Stimulated activated CD8-positive, alpha-beta memory T cell treated with anti-CD3 and anti-CD28 coated beads, Interleukin-2, amount 100 ng/mL, for 1 hour (primary cell): ENCODE results near the gene GPR137.
A peak's percentile ranks its signal among the peaks of the same experiment; 100 is the strongest.
"Not testable (repeated sequence)": the region's sequence is repeated elsewhere in the genome, so short reads cannot be mapped to it uniquely, and the experiment has no call there.

ENCODE experiments used
- DNase-seq, 2 donors: peaks; one replicate each; pipeline ENCODE4 v3.0.0-alpha.2; 2020; ENCODE audit warnings: low read depth in 2 of 2

GPR137 gene

DNA sequence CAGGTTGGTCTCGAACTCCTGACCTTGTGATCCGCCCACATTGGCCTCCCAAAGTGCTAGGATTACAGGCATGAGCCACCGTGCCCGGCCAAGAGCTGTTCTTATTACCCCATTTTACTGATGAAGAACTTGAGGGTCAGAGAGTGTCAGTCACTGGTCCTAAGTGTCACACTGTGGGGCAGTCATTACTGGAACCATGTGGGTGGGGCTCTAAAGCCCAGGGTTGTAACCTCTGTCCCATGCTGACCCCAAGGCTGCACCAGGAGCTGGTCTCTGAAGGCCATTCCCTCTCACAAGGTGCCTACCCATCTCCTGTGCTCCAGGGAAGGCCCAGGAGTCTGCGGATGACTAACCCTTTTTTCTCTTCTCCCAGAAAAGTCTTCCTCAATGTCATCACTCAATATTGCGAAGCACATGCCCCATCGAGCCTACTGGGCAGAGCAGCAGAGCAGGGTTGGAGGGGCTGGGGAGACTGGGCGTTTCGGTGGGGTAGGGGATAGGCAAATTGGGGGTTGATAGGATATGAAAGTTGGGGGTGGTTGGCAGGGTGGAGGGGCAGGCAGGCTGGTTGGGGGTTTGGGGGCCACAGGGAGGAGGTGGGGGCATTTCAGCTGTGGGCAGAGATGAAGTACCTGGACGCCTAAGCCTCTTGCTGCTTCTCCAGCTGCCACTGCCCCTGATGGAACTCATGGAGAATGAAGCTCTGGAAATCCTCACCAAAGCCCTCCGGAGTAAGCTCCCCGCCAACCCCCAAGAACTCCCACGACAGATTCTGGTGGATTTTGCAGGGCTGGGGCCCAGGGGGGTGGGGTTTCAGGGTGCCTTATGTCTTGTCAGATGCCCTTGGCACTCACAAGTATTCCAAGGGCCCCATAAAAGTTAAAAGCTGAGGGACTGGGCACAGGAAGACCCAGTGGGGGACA, 17.7 kb downstream of the GPR137 start:
- no peak for DNase-seq

DNA sequence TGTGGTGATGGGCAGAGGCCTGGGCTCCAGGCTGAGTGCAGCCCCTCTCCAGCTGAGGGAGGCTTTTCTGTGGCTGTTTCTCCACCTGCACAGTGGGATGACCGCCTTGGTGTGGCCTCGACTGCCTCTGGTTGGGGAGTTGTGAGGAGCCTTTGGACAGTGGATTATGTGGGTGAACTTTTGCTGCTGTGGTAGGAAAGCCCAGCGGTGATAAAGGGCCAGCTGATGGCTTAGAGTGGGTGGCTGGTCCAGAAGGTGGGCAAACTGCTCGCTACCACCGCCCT, 18.3 kb downstream of the GPR137 start:
- DNase-seq, result no peak

DNA sequence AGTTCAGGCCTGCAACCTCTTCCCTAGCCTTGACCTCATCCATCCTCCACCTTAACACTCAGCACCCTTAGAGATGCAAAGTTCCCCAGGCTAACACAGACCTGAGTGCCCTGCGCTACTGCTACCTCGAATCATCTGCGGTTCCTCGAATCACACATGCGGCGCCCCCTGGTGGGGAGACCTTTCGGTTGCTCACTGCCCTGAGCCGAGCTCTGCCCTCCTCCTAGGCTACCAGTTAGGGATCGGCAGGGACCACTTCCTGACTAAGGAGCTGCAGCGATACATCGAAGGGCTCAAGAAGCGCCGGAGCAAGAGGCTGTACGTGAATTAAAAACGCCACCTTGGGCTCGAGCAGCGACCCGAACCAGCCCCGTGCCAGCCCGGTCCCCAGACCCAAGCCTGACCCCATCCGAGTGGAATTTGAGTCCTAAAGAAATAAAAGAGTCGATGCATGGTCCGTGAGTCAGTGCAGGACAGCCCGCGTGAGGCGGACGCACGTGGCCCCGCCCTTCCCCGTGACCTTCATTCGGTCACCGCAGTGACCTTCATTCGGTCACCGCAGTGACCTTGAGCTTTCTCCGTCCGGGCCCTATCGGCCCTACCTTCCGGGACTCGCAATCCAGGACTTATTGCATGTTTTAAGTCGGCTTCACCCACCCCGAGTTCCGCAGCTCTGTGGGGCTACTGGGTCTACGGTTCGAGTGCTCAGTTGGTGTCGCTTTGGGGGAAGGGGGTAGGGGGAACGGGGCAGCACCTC, 18.8 kb downstream of the GPR137 start:
- peak; percentile 88 to 92 for DNase-seq

DNA sequence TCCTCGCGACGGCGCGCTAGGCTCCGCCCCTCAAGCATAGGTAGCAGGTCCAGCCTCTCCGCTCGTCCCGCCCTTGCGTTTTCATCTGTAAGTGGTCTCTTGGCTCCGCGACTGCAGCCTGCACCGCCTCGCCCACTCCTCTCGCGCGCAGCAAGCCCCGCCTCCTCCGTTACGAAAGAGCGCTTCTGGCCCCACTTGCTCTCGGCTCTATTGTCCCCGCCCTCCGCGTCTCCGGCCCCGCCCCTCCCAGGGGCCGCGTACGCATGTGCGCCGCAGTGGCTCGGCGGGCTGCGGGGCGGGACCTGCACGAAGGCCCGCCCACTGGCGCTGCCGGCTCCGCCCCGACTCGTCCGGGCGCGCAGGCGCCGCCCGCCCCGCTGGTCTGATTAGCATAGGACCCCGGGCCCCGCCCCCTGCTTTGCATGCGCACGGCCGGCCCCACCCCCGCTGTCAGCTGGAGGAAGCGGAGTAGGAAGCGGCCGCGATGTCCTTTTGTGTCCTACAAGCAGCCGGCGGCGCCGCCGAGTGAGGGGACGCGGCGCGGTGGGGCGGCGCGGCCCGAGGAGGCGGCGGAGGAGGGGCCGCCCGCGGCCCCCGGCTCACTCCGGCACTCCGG, 19.5 kb downstream of the GPR137 start, which contains the start of gene ESRRA:
Gene ESRRA, plus strand, starts transcription at position 450 of the 616 bp plus-strand sequence. CDS start 1,656 bp downstream, outside the sequence.
- DNase-seq, result peak; percentile 99 to 100

DNA sequence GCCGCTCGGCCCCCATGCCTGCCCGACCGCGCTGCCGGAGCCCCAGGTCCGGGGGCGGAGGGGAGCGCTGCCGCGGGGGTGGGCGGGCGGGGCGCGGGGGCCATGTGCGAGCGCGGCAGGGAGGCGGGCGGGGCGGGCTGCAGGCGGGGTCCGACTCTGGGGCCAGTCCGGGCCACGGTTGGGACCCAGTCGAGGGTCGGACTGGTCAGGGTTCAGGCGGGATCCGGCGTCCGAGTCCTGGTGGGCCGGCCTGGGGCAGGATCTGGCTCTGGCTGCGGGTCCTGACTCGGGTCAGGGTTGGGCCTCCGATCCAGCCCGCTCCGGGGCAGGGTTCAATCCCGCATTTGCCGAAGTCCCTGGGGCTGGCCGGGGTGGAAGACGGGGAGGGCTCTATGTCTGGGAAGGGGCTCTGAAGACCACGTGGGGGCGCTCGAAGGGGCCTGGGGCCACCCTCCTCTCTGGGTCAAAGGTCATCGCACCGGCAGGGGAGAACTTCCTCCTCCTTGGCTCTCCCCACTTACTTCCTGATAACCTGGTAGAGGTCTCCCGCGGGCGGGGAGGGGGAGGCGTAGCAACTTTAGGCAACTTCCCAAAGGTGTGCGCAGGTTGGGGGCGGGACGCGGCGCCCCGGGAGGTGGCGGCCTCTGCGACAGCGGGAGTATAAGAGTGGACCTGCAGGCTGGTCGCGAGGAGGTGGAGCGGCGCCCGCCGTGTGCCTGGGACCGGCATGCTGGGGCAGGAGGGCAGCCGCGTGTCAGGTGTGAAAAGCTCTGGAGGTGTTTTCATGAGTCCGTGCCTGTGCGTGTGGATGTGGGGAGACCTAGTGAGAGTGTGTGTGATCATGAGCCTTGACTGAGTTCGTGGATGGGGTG, 20.3 kb downstream of the GPR137 start:
- peak; percentile 40 to 49 for DNase-seq

DNA sequence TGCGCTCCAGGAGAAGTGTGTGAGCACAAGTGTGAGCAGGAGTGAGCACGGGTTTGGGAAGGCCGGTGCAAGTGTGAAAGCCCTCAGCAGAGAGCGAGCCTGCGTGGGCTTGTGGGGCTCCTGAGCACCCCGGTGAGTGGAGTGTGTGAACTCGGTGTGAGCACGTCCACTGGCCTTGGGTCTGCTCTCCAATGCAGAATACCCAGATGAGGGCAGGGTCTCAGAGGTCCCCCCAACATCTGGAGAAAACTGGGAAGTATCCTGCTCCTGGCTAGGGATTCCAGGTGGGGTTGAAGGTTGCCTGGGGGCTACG, 20.9 kb downstream of the GPR137 start:
- DNase-seq, result no peak

DNA sequence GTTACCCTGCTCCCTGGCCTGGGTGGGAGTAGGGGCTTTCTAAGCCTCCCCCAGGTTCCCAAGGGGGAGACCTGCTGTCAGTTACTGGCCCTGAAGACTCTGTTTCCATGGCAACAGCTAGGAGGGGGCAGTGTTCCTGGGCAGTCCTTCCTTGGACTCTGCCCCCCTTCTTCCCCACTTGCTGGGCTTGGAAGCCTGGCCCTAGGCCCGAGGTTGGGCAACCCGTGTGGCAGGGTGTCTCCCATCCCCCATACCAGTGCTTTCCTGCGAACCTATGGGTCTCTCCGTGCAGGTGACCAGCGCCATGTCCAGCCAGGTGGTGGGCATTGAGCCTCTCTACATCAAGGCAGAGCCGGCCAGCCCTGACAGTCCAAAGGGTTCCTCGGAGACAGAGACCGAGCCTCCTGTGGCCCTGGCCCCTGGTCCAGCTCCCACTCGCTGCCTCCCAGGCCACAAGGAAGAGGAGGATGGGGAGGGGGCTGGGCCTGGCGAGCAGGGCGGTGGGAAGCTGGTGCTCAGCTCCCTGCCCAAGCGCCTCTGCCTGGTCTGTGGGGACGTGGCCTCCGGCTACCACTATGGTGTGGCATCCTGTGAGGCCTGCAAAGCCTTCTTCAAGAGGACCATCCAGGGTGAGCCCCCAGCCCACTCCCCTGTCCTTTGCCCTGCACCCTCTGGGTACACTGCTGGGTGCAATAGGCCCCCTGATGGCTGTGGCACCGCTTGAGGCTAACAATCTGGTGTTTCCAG, 21.4 kb downstream of the GPR137 start:
- no peak for DNase-seq

DNA sequence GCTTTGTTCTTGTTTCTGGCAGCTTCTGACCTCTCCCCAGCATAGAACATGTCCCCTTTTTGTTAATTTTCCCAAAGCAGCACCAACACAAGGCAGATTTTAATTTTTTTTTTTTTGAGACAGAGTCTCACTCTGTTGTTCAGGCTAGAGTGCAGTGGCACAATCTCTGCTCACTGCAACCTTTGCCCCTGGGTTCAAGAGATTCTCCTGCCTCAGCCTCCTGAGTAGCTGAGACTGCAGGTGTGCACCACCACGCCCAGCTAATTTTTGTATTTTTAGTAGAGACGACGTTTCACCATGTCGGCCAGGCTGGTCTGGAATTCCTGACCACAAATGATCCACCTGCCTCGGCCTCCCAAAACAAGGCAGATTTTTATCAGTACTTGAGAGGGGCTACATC, 22.1 kb downstream of the GPR137 start:
- DNase-seq, result not testable (repeated sequence)

DNA sequence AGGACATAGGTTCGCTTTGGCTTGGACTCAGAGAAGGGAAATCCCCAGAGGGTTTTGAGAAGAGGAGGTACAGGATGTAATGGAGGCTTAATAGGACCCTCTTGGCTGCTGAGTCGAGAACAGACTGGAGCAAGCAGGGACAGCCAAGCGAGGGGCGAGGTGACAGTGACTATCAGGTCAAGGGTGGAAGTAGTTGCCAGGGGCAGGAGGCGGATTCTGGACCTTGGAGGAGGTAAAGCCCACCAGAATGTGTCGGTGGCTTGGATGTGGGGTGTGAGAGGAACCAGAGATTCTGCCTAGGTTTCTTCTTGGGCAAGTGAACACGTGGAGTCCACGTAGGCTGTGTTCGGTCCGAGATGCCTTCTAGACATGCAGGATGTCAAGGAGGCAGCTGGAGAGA, 27.3 kb downstream of the GPR137 start:
- DNase-seq, result no peak

DNA sequence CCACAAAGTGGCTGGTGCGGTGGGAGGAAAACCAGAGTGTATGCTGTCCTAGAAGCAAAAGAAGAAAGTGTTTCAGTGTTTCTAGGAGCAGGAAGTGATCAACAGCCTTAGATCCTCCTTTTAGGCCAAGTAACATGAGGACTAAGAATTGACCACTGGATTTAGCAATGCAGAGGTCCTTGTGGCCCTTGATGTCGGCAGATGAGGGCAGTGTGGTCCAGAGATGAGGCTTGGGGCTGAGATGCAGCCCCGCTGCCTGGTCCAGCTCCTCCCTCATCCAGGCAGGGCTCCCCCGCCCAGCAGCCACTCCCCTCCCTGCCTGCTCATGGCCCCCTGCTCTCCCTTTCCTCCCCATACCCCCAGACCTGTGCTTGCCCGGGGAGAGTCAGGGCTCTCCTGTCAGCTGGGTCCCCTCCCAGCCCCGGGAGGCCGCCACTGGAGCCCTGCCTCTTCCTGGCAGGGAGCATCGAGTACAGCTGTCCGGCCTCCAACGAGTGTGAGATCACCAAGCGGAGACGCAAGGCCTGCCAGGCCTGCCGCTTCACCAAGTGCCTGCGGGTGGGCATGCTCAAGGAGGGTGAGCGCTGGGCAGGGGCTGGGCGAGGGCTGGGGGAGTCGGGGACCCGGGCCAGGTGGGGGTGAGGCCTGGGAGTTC, 28.0 kb downstream of the GPR137 start:
- DNase-seq, result no peak

DNA sequence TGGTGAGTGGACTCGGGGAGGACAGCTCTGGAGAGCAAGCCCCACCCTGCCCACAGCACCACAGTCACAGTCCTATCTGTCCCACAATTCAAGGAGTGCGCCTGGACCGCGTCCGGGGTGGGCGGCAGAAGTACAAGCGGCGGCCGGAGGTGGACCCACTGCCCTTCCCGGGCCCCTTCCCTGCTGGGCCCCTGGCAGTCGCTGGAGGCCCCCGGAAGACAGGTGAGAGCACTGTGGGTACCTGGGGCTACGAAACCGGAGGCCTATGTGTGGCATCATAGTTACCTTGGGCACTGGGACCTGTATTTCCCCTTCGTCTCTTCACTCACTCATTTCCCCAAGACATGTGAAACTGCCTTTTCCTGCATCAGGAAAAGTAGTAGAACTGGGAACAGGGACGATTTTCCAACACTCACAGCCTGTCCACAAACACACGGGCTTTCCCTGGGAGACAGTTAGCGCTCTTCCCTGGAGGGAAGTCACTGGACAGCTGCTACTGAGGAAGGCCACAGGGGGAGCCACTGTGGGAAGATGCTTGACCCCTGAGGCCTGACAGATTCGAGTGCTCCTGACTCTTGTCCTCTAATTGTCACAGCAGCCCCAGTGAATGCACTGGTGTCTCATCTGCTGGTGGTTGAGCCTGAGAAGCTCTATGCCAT, 28.6 kb downstream of the GPR137 start:
- no peak for DNase-seq

DNA sequence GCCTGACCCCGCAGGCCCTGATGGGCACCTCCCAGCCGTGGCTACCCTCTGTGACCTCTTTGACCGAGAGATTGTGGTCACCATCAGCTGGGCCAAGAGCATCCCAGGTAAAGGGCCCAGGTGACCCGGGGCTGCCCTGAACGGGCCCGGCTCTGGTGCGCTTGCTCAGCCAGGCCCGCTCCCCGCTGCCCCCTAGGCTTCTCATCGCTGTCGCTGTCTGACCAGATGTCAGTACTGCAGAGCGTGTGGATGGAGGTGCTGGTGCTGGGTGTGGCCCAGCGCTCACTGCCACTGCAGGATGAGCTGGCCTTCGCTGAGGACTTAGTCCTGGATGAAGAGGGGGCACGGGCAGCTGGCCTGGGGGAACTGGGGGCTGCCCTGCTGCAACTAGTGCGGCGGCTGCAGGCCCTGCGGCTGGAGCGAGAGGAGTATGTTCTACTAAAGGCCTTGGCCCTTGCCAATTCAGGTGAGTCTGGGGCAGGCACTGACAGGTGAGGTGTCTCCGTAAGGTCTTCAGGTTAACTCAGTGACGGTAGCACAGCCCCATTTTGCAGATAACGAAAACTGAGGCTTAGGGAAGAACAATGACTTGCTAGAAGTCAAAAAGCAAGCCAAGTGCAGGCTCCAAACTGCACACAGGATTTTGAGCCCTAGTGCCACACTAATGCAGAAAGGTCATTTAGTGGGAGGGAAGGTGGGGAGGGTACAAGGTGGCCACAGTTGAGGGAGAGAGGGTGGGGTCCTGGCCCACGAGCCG, 29.3 kb downstream of the GPR137 start:
- DNase-seq, result no peak

DNA sequence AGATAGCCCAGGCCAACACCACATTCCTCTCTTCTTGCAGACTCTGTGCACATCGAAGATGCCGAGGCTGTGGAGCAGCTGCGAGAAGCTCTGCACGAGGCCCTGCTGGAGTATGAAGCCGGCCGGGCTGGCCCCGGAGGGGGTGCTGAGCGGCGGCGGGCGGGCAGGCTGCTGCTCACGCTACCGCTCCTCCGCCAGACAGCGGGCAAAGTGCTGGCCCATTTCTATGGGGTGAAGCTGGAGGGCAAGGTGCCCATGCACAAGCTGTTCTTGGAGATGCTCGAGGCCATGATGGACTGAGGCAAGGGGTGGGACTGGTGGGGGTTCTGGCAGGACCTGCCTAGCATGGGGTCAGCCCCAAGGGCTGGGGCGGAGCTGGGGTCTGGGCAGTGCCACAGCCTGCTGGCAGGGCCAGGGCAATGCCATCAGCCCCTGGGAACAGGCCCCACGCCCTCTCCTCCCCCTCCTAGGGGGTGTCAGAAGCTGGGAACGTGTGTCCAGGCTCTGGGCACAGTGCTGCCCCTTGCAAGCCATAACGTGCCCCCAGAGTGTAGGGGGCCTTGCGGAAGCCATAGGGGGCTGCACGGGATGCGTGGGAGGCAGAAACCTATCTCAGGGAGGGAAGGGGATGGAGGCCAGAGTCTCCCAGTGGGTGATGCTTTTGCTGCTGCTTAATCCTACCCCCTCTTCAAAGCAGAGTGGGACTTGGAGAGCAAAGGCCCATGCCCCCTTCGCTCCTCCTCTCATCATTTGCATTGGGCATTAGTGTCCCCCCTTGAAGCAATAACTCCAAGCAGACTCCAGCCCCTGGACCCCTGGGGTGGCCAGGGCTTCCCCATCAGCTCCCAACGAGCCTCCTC, 30.2 kb downstream of the GPR137 start:
- DNase-seq, result not testable (repeated sequence)

DNA sequence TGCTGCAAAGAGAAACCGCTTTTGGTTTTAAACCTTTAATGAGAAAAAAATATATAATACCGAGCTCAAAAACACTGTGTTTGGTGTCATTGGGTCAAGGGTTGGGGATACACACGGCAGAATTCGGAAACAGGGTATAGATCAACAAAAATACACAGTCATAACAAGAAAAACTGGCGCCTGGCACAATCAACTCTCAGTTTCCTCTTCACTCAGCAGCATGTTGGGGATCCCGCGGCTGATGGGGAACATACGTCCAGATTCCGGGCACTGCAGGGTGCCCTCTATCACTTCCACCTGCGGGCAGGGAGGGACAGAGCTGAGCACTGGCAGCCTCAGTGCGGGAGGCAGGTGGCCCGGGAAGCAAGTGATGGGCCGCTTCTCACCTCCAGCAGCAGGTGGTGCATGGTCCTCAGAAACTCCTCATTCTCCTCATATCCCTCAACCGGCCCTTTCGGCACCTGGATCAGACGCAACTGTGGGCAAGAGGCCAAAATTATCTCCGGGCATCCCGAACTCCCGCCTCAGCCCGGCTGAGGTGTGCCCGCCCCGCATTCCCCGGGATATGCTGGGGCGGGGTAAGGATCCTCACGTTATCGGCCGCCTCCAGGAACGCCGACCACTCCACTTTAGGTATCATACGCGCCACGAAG, 31.1 kb downstream of the GPR137 start:
- no peak for DNase-seq

DNA sequence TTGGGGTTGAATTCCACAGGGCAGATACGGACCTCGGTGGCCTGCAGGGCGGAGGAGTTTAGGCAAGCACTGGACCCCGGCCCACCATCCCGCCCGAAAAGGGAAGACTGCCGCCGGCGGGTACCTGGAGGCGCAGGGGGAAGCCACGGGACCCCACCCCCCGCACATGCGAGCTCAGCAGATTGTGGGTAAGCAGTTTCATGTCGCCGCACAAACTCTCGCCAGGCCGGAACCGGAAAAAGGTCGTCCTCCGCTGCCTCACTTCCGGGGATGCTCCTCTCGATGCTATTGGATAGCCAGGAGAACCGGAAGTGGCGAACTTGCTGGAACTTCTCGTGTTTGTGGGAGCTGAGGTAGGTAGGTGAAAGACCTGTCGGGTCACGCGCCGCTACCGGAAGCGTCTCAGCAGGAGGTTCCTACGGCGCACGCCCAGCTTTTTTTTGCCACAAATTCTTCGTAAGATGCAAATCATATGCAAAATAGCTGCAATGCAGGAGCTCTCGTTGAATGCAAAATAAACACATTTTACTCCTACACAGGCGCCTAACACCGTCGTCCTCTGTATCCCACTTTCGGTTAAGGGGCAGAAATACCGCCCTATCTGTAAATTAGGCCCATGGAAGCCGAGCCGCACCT, 31.8 kb downstream of the GPR137 start, which contains the start of gene TRMT112:
Gene TRMT112, minus strand, starts transcription at position 235 of the 636 bp plus-strand sequence. Its CDS starts 33 bp downstream, at position 202.
- peak; percentile 86 to 89 for DNase-seq

DNA sequence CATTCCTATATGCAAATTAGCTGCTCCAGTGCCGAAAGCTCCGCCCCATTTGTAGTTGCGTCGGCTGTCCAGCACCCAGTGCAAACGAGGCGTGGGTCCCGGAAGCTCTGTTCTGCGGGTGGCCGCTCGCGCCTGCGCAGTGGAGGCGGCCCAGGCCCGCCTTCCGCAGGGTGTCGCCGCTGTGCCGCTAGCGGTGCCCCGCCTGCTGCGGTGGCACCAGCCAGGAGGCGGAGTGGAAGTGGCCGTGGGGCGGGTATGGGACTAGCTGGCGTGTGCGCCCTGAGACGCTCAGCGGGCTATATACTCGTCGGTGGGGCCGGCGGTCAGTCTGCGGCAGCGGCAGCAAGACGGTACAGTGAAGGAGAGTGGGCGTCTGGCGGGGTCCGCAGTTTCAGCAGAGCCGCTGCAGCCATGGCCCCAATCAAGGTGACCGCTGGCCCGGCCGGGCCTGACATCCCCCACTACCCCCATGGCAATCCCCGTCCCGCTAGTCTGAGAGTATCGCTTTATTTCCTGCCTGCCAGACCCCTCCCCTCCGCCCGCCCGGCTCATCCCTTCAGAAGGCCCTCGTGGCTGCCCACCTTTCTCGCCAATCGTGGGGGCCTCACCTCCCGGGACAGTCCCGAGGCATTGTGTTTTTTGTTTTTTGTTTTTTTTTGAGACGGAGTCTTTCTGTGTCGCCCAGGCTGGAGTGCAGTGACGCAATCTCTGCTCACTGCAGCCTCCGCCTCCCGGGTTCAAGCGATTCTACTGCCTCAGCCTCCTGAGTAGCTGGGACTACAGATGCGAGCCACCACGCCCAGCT, 32.5 kb downstream of the GPR137 start, which contains the start of gene PRDX5:
Gene PRDX5, plus strand, starts transcription at position 161 of the 805 bp plus-strand sequence. Its CDS starts 95 bp downstream, at position 256.
- peak; percentile 87 to 88 for DNase-seq
